Activated CD8-positive, alpha-beta memory T cell treated with anti-CD3 and anti-CD28 coated beads, Interleukin-2, amount 10 ng/mL, durations not matched to agents 7 days and 5 days (primary cell): ENCODE data around the gene TBCD. TPM values are rescaled to one million over a fixed set of nuclear protein-coding genes. Genes with fewer than 3 reads are reported as not detected.
"Not testable (repeated sequence)": the region's sequence is repeated elsewhere in the genome, so short reads cannot be mapped to it uniquely, and the experiment has no call there.

Source experiments
- ATAC-seq: fragments of 150-1000 bp; cut with Tn5 transposase; one replicate; pipeline ENCODE4 v1.10.0; 2021; ENCODE audit warnings: moderate library complexity
- CTCF ChIA-PET: fragments of 350-600 bp; sonication (Branson Sonifier 250); formaldehyde crosslinking; loops from one replicate; lab custom pipeline; 2021; ENCODE audit warnings: antibody characterized with exemption; lab: Charles Lee
- DNase-seq: peaks from one replicate; pipeline ENCODE4 v3.0.0-alpha.2; 2020
- H3K27ac Mint-ChIP-seq: one replicate; pipeline ENCODE4 v1.8.0; 2021; ENCODE audit warnings: mild to moderate bottlenecking, mixed read lengths
- H3K27me3 Mint-ChIP-seq: one replicate; pipeline ENCODE4 v1.8.0; 2021; ENCODE audit warnings: mixed read lengths
- H3K36me3 Mint-ChIP-seq: one replicate; pipeline ENCODE4 v1.8.0; 2021; ENCODE audit warnings: mild to moderate bottlenecking, mixed read lengths
- H3K4me1 Mint-ChIP-seq: one replicate; pipeline ENCODE4 v1.8.0; 2021; ENCODE audit warnings: mixed read lengths
- H3K4me3 Mint-ChIP-seq: one replicate; pipeline ENCODE4 v1.8.0; 2021; ENCODE audit warnings: mild to moderate bottlenecking, moderate library complexity, mixed read lengths
- H3K9me3 Mint-ChIP-seq: one replicate; pipeline ENCODE4 v1.8.0; 2022; ENCODE audit warnings: low read depth, mixed read lengths
- total RNA-seq, 2 experiments: library from RNA; stranded (reverse); gene quantifications; one replicate each; pipeline ENCODE4 v1.2.3, GENCODE V29; 2021

Gene TBCD
- total RNA-seq, 2 experiments from 2014 or later: 105 to 157 TPM

GRCh38 chr17:82756166-82756565 is 4.3 kb downstream of the TBCD start:
- CTCF ChIA-PET: interaction anchor here (1.2 kb wide), 1 partner anchor 108 kb away, joined by 3 read pairs; no protein-coding TSS in a partner anchor
- H3K9me3 Mint-ChIP-seq: no peaks in the 10 kb centered on the region
- H3K4me3 Mint-ChIP-seq: no peak overlapping the region
- peaks cover 4% of the 10 kb centered on the region for H3K36me3 Mint-ChIP-seq
- no peak for DNase-seq
- H3K27ac Mint-ChIP-seq: no peak overlapping the region
- peaks cover 19% of the 10 kb centered on the region for H3K4me1 Mint-ChIP-seq
- ATAC-seq: no peak
- H3K27me3 Mint-ChIP-seq: no peaks in the 10 kb centered on the region

- DNase-seq (no peak), ATAC-seq (no peak)
- H3K36me3 Mint-ChIP-seq: peaks cover 29% of the 10 kb centered on the region
- H3K27me3 Mint-ChIP-seq: no peaks in the 10 kb centered on the region
- no peak overlapping the region for H3K4me3 Mint-ChIP-seq
- CTCF ChIA-PET: interaction anchor here (1.2 to 2.0 kb wide), 3 partner anchors 10 to 97 kb away, joined by 5 to 7 read pairs (median 5); no protein-coding TSS in a partner anchor
- no peak overlapping the region for H3K27ac Mint-ChIP-seq
- no peaks in the 10 kb centered on the region for H3K9me3 Mint-ChIP-seq
- no peaks in the 10 kb centered on the region for H3K4me1 Mint-ChIP-seq
Measured at GRCh38 chr17:82765371-82765770, 13.5 kb downstream of the TBCD start.

GRCh38 chr17:82767041-82767754 is 15.3 kb downstream of the TBCD start:
- Mint-ChIP-seq H3K9me3 (no peaks in the 10 kb centered on the region), H3K4me3 (no peak overlapping the region), H3K36me3 (peaks cover 31% of the 10 kb centered on the region), H3K27me3 (no peaks in the 10 kb centered on the region), H3K4me1 (peaks cover 3% of the 10 kb centered on the region), H3K27ac (no peak overlapping the region)
- CTCF ChIA-PET: interaction anchor here (0.9 to 2.0 kb wide), 6 partner anchors 10 to 99 kb away, joined by 3 to 5 read pairs (median 4); no protein-coding TSS in a partner anchor
- ATAC-seq (no peak), DNase-seq (no peak)

GRCh38 chr17:82769041-82769440 is 17.2 kb downstream of the TBCD start:
- H3K27me3 Mint-ChIP-seq: no peaks in the 10 kb centered on the region
- CTCF ChIA-PET: interaction anchor here (1.7 to 1.9 kb wide), 2 partner anchors 16 to 101 kb away, joined by 4 to 5 read pairs; no protein-coding TSS in a partner anchor

GRCh38 chr17:82772026-82772425 is 20.2 kb downstream of the TBCD start:
- CTCF ChIA-PET: interaction anchor here (1.3 to 2.0 kb wide), 3 partner anchors 9 to 103 kb away, joined by 3 to 6 read pairs (median 5); no protein-coding TSS in a partner anchor
- no peak overlapping the region for H3K4me3 Mint-ChIP-seq
- H3K36me3 Mint-ChIP-seq: peaks cover 31% of the 10 kb centered on the region
- H3K27ac Mint-ChIP-seq: no peak overlapping the region
- peaks cover 27% of the 10 kb centered on the region for H3K4me1 Mint-ChIP-seq
- H3K27me3 Mint-ChIP-seq: no peaks in the 10 kb centered on the region
- no peaks in the 10 kb centered on the region for H3K9me3 Mint-ChIP-seq
- no peak for DNase-seq
- ATAC-seq: no peak

More at GRCh38 chr17:82769041-82769440, 17.2 kb downstream of the TBCD start:
- H3K36me3 Mint-ChIP-seq: peaks cover 33% of the 10 kb centered on the region
- H3K4me1 Mint-ChIP-seq: peaks cover 4% of the 10 kb centered on the region
- H3K9me3 Mint-ChIP-seq: no peaks in the 10 kb centered on the region
- no peak overlapping the region for H3K4me3 Mint-ChIP-seq
- DNase-seq: no peak
- H3K27ac Mint-ChIP-seq: no peak overlapping the region
- ATAC-seq: no peak

GRCh38 chr17:82774456-82774855 is 22.6 kb downstream of the TBCD start:
- H3K9me3 Mint-ChIP-seq, ATAC-seq, H3K27ac Mint-ChIP-seq, H3K4me3 Mint-ChIP-seq, H3K27me3 Mint-ChIP-seq, DNase-seq: not testable (repeated sequence)
- CTCF ChIA-PET: interaction anchor here (0.8 to 2.4 kb wide), 11 partner anchors 9 to 744 kb away, joined by 3 to 10 read pairs (median 4); no protein-coding TSS in a partner anchor
- peaks cover 21% of the 10 kb centered on the region for H3K36me3 Mint-ChIP-seq
- peaks cover 31% of the 10 kb centered on the region for H3K4me1 Mint-ChIP-seq

- DNase-seq (peak; percentile 64), ATAC-seq (peak; percentile 78)
- Mint-ChIP-seq H3K9me3 (no peaks in the 10 kb centered on the region), H3K4me3 (peak overlapping the region; percentile 39), H3K27ac (peak overlapping the region; percentile 82), H3K36me3 (peaks cover 16% of the 10 kb centered on the region), H3K4me1 (peaks cover 31% of the 10 kb centered on the region), H3K27me3 (no peaks in the 10 kb centered on the region)
- CTCF ChIA-PET: interaction anchor here (0.6 to 2.4 kb wide), 19 partner anchors 10 to 745 kb away, joined by 3 to 10 read pairs (median 4); no protein-coding TSS in a partner anchor
Measured at GRCh38 chr17:82775001-82775823, 23.3 kb downstream of the TBCD start.

GRCh38 chr17:82776454-82776853 is 24.6 kb downstream of the TBCD start:
- H3K4me3 Mint-ChIP-seq: no peak overlapping the region
- peak; percentile 74 for ATAC-seq

GRCh38 chr17:82777778-82778375 is 26.0 kb downstream of the TBCD start:
- not testable (repeated sequence) for ATAC-seq, H3K4me3 Mint-ChIP-seq, H3K27ac Mint-ChIP-seq, H3K9me3 Mint-ChIP-seq, DNase-seq, H3K27me3 Mint-ChIP-seq
- CTCF ChIA-PET: interaction anchor here (1.0 to 4.6 kb wide), 5 partner anchors 10 to 1099 kb away, joined by 3 to 13 read pairs (median 4); no protein-coding TSS in a partner anchor
- Mint-ChIP-seq H3K4me1 (peaks cover 37% of the 10 kb centered on the region), H3K36me3 (peaks cover 14% of the 10 kb centered on the region)

More at GRCh38 chr17:82776454-82776853, 24.6 kb downstream of the TBCD start:
- DNase-seq: peak; percentile 61
- Mint-ChIP-seq H3K27ac (peak overlapping the region; percentile 80), H3K36me3 (peaks cover 16% of the 10 kb centered on the region), H3K4me1 (peaks cover 31% of the 10 kb centered on the region), H3K27me3 (no peaks in the 10 kb centered on the region), H3K9me3 (no peaks in the 10 kb centered on the region)
- CTCF ChIA-PET: interaction anchor here (1.2 to 4.6 kb wide), 6 partner anchors 9 to 424 kb away, joined by 3 to 13 read pairs (median 5); no protein-coding TSS in a partner anchor

- Mint-ChIP-seq H3K27ac (no peak overlapping the region), H3K4me1 (peaks cover 37% of the 10 kb centered on the region), H3K4me3 (no peak overlapping the region), H3K36me3 (peaks cover 10% of the 10 kb centered on the region), H3K27me3 (no peaks in the 10 kb centered on the region), H3K9me3 (no peaks in the 10 kb centered on the region)
- CTCF ChIA-PET: interaction anchor here (1.0 to 4.6 kb wide), 6 partner anchors 12 to 138 kb away, joined by 3 to 30 read pairs (median 3); no protein-coding TSS in a partner anchor
- no peak for ATAC-seq
- DNase-seq: no peak
Measured at GRCh38 chr17:82779541-82779940, 27.7 kb downstream of the TBCD start.

- ATAC-seq (no peak), DNase-seq (no peak)
- Mint-ChIP-seq H3K36me3 (peaks cover 10% of the 10 kb centered on the region), H3K4me1 (peaks cover 31% of the 10 kb centered on the region), H3K27ac (no peak overlapping the region), H3K4me3 (no peak overlapping the region), H3K27me3 (no peaks in the 10 kb centered on the region), H3K9me3 (no peaks in the 10 kb centered on the region)
- CTCF ChIA-PET: interaction anchor here (0.6 to 4.6 kb wide), 11 partner anchors 11 to 422 kb away, joined by 3 to 37 read pairs (median 9); no protein-coding TSS in a partner anchor
Measured at GRCh38 chr17:82780195-82780594, 28.3 kb downstream of the TBCD start.
